Esophagus squamous epithelium (tissue), 4 donors: ENCODE measurements around the gene TMEM132D.

ENCODE experiments used
- POLR2A ChIP-seq, 4 donors: fragments of 450-650 bp; IDR thresholded peaks; one replicate each; pipeline ENCODE4 v1.6.1; 2017; ENCODE audit warnings: antibody characterized with exemption in 4 of 4, mild to moderate bottlenecking in 4 of 4, moderate library complexity in 3 of 4
- TF ChIP-seq, protein P1 (sequence below), 6 experiments: fragments of 450-650 bp in 4 of 6; fragments of 200-600 bp in 2 of 6; sonication (generic) in 2 of 6; IDR thresholded peaks; one replicate each; pipeline ENCODE4 v1.5.1; 2016 to 2019; ENCODE audit warnings: antibody characterized with exemption in 6 of 6, mild to moderate bottlenecking in 4 of 6, moderate library complexity in 4 of 6

DNA sequence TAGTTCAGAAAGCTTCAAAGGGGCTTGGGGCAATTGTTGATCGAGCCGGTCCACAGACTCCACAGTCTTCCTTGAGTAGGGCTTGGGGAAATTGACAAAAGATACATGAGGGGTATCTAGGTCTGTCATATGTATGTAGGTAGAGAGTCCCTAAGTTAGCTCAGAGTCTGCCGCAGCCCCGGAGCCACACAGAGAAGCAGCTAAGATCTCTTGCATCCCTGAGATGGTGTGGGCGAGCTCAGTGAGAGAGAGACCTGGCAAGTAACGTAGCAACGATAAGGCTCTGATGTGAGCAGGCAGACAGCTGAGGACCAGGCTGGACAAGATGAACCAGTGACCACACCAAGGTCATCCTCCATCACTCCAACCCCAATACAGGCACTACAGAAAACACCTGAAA lies 297.6 kb downstream of the TMEM132D start:
- TF ChIP-seq POLR2A (IDR thresholded peaks at IDR 0.05): no peak
- TF ChIP-seq, protein P1, sequence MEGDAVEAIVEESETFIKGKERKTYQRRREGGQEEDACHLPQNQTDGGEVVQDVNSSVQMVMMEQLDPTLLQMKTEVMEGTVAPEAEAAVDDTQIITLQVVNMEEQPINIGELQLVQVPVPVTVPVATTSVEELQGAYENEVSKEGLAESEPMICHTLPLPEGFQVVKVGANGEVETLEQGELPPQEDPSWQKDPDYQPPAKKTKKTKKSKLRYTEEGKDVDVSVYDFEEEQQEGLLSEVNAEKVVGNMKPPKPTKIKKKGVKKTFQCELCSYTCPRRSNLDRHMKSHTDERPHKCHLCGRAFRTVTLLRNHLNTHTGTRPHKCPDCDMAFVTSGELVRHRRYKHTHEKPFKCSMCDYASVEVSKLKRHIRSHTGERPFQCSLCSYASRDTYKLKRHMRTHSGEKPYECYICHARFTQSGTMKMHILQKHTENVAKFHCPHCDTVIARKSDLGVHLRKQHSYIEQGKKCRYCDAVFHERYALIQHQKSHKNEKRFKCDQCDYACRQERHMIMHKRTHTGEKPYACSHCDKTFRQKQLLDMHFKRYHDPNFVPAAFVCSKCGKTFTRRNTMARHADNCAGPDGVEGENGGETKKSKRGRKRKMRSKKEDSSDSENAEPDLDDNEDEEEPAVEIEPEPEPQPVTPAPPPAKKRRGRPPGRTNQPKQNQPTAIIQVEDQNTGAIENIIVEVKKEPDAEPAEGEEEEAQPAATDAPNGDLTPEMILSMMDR (IDR thresholded peaks at IDR 0.05): no peak
